KMS-11 (cell line): Measurements from ENCODE around the gene U2AF1L4.

Experiments
- H2AFZ ChIP-seq: fragments of 200-600 bp; sonication (generic); 2 replicates; pipeline ENCODE4 v1.6.1; 2016; ENCODE audit warnings: antibody characterized with exemption, mixed run types, low read depth
- H3K27ac ChIP-seq: fragments of 200-600 bp; sonication (generic); 2 replicates; pipeline ENCODE4 v1.6.1; 2016; ENCODE audit warnings: mild to moderate bottlenecking, mixed run types
- H3K27me3 ChIP-seq: fragments of 200-600 bp; sonication (generic); 2 replicates; pipeline ENCODE4 v1.6.1; 2017; ENCODE audit warnings: mild to moderate bottlenecking, low read depth, mixed run types, moderate library complexity; ENCODE audit not compliant: insufficient read depth
- H3K36me3 ChIP-seq: fragments of 200-600 bp; sonication (generic); 2 replicates; pipeline ENCODE4 v1.6.1; 2017; ENCODE audit warnings: mild to moderate bottlenecking, mixed run types; ENCODE audit not compliant: insufficient read depth
- H3K4me1 ChIP-seq: fragments of 200-600 bp; sonication (generic); 2 replicates; pipeline ENCODE4 v1.6.1; 2016; ENCODE audit warnings: mild to moderate bottlenecking, low read depth, mixed run types; ENCODE audit not compliant: poor library complexity, severe bottlenecking
- H3K4me2 ChIP-seq: fragments of 200-600 bp; sonication (generic); 2 replicates; pipeline ENCODE4 v1.7.0; 2016; ENCODE audit warnings: mild to moderate bottlenecking, mixed run types
- H3K4me3 ChIP-seq: fragments of 200-600 bp; sonication (generic); IDR thresholded peaks from 2 replicates; pipeline ENCODE4 v1.6.1; 2017; ENCODE audit warnings: low read depth, low read length, mixed read lengths; ENCODE audit not compliant: insufficient read depth
- H3K79me2 ChIP-seq: fragments of 200-600 bp; sonication (generic); 2 replicates; pipeline ENCODE4 v1.6.1; 2016; ENCODE audit warnings: low read depth, mixed run types; ENCODE audit not compliant: insufficient read depth
- H3K9ac ChIP-seq: fragments of 200-600 bp; sonication (generic); 2 replicates; pipeline ENCODE4 v1.6.1; 2016; ENCODE audit warnings: mild to moderate bottlenecking, mixed run types
- H4K20me1 ChIP-seq: fragments of 200-600 bp; sonication (generic); 2 replicates; pipeline ENCODE4 v1.6.1; 2016; ENCODE audit warnings: mild to moderate bottlenecking, mixed run types; ENCODE audit not compliant: insufficient read depth
- TF ChIP-seq, protein P1 (sequence below): fragments of 200-600 bp; sonication (generic); conservative IDR thresholded peaks from 2 replicates; pipeline ENCODE4 v1.6.1; 2017; ENCODE audit warnings: low read depth, mild to moderate bottlenecking, antibody characterized with exemption, low read length, moderate library complexity, mixed read lengths

U2AF1L4 gene

DNA sequence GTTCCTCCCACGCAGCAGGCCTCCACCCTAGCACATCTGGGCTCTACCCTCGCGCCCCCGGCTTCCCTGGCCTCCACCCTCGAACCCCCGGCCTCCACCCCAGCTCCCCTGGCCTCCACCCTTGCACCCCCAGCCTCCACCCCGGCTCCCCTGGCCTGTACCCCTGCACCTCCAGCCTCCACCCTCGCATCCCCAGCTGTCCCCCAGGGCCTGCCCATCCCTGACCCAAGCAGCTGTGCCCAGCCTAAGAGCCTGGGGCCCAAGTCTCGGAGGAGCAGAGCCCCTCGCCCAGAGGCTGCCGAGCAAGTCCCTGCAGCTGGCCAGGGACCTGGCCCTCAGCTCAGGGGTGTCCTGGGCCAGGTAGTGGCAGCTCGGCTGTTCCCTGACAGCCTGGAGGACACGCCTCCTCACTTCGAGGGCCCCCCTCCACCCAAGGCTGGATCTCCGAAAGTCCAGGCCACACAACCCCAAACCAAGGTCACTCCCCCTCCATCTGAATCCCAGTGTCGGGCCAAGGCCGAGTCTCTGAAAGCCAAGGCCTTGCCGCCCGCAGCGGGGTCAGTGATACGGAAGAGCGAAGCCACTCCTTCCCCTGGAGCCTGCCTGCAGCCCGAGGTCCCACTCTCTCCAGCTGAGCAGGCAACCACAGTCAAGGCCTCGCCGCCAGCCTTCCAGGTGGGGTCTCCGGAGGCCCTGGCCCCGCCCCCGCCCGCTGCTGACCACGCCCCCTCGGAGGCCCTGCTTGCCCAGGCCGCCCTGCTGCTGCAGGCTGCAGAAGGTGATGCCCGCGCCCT is 22.3 kb upstream of the U2AF1L4 start:
- H3K27ac ChIP-seq, result no peak overlapping the region
- no peak overlapping the region for H3K4me3 ChIP-seq
- TF ChIP-seq, protein P1, sequence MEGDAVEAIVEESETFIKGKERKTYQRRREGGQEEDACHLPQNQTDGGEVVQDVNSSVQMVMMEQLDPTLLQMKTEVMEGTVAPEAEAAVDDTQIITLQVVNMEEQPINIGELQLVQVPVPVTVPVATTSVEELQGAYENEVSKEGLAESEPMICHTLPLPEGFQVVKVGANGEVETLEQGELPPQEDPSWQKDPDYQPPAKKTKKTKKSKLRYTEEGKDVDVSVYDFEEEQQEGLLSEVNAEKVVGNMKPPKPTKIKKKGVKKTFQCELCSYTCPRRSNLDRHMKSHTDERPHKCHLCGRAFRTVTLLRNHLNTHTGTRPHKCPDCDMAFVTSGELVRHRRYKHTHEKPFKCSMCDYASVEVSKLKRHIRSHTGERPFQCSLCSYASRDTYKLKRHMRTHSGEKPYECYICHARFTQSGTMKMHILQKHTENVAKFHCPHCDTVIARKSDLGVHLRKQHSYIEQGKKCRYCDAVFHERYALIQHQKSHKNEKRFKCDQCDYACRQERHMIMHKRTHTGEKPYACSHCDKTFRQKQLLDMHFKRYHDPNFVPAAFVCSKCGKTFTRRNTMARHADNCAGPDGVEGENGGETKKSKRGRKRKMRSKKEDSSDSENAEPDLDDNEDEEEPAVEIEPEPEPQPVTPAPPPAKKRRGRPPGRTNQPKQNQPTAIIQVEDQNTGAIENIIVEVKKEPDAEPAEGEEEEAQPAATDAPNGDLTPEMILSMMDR, result no peak
- H3K27me3 ChIP-seq, result no peaks in the 10 kb centered on the region
- H3K4me2 ChIP-seq, result no peak overlapping the region
- no peak overlapping the region for H3K9ac ChIP-seq
- no peaks in the 10 kb centered on the region for H4K20me1 ChIP-seq
- H2AFZ ChIP-seq, result no peak overlapping the region
- no peaks in the 10 kb centered on the region for H3K79me2 ChIP-seq
- no peaks in the 10 kb centered on the region for H3K36me3 ChIP-seq
- H3K4me1 ChIP-seq, result no peaks in the 10 kb centered on the region

DNA sequence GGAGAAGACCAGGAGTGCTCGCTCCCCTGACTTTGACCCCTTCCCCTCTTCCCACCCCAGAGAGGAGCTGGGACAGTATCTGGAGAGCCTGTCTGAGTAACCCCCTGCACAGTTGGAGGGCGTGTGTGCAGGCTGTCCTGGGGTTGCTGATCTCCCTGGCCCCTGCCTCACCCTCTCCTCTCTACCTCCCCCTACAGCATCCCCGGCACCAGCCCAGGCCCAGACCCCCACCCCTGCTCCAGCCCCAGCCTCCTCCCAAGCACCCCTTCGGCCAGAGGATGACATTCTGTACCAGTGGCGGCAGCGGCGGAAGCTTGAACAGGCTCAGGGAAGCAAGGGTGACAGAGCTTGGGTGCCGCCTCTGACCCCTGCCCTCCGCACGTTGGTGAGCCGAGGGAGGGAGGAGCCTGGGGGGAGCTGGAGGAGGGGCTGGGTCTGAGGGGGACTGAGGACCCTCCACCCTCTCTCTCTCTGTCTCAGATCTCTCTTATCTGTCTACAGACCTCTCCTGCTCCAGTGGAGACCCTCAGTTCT is 21.4 kb upstream of the U2AF1L4 start:
- TF ChIP-seq, protein P1, result no peak
- H2AFZ ChIP-seq, result no peak overlapping the region
- H3K4me2 ChIP-seq, result no peak overlapping the region
- H3K27ac ChIP-seq, result no peak overlapping the region
- H3K9ac ChIP-seq, result no peak overlapping the region
- no peak overlapping the region for H3K4me3 ChIP-seq
- H4K20me1 ChIP-seq, result no peaks in the 10 kb centered on the region
- H3K4me1 ChIP-seq, result no peaks in the 10 kb centered on the region
- no peaks in the 10 kb centered on the region for H3K79me2 ChIP-seq
- no peaks in the 10 kb centered on the region for H3K27me3 ChIP-seq
- no peaks in the 10 kb centered on the region for H3K36me3 ChIP-seq

DNA sequence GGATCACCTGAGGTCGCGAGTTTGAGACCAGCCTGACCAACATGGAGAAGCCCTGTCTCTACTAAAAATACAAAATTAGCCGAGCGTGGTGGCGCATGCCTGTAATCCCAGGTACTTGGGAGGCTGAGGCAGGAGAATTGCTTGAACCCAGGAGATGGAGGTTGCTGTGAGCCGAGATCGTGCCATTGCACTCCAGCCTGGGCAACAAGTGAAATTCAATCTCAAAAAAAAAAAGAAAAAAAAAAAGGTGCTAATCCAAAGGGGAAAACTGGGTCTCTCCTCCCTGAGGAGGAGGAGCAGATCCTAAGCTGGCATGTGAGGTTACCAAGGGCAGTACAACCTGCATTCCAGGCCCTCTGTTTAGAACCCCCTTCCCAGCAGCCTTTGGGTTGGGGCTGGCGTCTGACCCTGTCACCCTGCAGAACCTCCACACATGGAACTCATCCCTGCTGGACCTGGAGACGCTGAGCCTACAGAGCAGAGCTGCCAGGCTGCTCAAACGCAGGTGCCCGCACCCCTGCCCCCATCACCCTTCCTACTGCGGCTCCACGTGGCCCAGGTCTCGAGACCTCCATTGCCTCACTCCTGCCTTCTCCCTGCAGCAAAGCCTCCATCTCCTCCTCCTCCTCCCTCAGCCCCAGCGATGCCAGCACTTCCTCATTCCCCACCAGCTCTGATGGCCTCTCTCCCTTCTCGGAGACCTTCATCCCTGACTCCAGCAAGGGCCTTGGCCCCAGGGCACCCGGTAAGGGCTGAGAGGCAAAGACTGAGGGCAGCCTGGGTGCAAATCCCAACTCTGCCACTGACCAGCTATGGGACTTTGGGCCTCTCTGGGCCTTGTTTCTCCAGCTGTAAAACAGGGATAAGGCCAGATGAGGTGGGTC is 19.5 kb upstream of the U2AF1L4 start:
- H3K36me3 ChIP-seq, result no peaks in the 10 kb centered on the region
- TF ChIP-seq, protein P1, result no peak
- H3K4me3 ChIP-seq, result no peak overlapping the region

DNA sequence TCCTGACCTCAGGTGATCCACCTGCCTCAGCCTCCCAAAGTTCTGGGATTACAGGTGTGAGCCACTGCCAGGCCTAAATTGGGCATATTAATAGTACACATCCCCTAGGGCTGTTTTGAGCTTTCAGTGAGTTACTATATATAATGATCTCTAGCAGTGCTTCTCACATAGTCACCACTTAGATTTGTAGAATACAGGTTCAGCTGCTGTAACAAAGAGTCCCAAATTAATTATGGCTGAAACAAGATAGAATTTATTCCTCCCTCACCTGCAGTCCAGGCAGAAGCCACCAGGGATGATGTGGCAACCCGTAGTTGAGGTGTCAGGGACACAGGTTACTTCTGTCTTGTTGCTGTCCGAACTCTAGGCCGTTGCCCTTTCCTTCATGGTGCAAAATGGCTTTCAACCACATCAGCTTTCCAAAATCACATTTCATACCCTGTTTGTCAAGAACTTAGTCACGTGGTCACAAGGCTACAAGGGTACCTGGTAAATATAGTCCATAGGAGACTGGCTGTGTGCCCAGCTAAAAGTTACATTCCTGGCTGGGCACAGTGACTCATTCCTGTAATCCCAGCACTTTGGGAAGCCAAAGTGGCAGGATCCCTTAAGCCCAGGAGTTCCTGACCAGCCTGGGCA is 15.6 kb upstream of the U2AF1L4 start:
- TF ChIP-seq, protein P1, result no peak
- Histone ChIP-seq H3K27me3 (no peaks in the 10 kb centered on the region), H2AFZ (no peak overlapping the region), H3K27ac (no peak overlapping the region), H3K79me2 (peaks cover 12% of the 10 kb centered on the region; the same call in 1 of the 2 replicates), H3K4me2 (no peak overlapping the region), H3K4me1 (peaks cover 16% of the 10 kb centered on the region), H3K36me3 (no peaks in the 10 kb centered on the region), H3K9ac (no peak overlapping the region), H3K4me3 (no peak overlapping the region), H4K20me1 (no peaks in the 10 kb centered on the region)

More for the DNA sequence above, 19.5 kb upstream of the U2AF1L4 start:
- Histone ChIP-seq H2AFZ (no peak overlapping the region), H3K9ac (no peak overlapping the region), H3K4me2 (no peak overlapping the region), H3K79me2 (no peaks in the 10 kb centered on the region), H3K4me1 (no peaks in the 10 kb centered on the region), H3K27me3 (no peaks in the 10 kb centered on the region), H3K27ac (no peak overlapping the region), H4K20me1 (no peaks in the 10 kb centered on the region)
